GM18517 (cell line): ENCODE data around the gene SKIL.
A peak's percentile ranks its signal among the peaks of the same experiment; 100 is the strongest.

Source experiments
- ATAC-seq: cut with Tn5 transposase; IDR thresholded peaks from one replicate; pipeline ENCODE4 v1.9.1; 2021; ENCODE audit warnings: mild to moderate bottlenecking, moderate library complexity; ENCODE audit not compliant: unreplicated experiment

Gene SKIL

DNA sequence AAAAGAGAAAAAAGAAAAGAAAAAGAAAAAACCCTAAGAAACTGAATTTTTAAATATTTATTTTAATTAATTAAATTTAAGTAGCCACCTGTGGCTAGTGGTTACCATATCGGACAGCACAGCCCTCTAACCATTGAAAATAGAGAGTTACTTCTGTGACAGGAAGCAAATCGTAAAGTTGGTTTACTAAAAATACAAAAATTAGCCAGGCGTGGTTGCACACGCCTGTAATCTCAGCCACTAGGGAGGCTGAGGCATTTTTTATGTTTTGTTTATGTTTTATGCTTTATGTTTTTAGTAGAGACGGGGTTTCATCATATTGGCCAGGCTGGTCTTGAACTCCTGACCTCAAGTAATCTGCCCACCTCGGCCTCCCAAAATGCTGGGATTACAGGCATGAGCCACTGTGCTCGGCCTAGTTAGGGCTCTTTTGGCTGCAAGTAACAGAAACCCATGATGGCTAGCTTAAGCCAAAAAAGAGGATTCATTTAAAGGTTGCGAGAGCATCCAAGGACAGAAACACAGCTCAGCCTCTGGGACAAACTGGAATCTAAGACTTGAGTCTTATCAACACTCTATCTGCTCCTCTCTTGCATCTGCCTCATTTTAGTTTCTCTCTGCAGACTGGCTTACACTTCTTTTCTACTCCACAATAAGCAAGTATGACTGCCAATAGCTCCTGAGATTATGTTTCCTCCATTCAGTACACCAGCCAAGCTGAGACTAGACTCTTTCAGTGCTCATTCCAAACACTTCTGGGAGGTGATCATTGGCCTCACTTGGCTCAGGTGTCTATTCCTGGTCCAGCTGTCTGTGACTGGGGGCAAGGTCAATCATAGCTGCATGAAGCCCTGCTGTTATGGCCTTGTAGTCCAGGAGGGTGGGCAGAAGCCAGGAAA is 6.8 kb upstream of the SKIL start:
- ATAC-seq = peak; percentile 53

DNA sequence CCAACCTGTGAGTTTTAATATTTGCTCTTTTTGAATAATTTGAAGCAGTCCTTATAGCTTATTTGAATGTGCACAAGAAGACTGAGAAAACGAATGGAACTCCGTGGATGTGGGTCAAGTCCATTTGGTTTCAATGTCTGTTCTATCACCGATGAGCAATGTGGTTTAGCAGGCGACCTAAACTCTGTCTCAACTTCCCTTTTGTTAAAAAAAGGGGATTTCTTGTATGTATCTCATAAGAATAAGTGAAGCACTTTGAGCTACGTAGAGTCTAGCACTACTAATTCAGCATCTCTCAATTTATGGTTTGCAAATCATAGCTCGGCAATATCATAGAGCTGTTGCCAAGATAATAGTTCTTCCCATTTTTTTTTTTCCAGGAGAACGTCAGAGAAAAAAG is 4.6 kb upstream of the SKIL start:
- ATAC-seq = peak; percentile 22

DNA sequence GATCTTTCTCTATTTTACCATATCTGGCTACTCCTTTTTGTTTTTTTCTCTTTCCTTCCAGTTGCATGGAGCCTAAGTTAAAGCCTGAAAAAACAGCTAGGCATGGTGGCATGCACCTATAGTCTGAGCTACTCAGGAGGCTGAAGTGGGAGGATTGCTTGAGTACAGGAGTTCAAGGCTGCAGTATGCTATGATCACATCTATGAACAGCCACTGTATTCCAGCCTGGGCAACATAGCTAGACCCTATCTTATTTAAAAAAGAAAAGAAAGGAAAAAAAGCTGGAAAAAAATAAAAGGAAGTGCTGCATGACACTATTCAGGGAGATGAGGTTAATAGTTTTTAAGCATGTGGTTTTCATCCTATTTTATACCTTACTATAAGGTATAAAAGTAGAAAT is 4.0 kb upstream of the SKIL start:
- no peak for ATAC-seq

DNA sequence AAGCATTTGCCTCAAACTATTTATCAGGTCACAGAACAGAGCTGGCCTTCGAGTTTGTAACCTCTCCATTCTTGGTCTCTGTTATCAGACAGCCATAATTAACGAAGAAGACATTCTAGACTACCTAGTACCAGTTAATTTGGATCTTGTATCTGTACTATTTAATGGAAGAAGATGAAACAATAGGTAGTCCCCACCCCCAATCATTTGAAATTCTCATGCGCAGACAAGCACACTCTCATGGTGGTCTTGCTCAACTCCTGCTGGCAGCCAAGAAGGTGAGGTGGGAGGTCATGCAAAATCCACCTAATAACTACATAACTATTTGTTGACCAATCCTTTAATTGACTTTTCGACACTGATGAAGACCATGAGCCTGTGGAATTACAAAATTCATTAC is 2.8 kb upstream of the SKIL start:
- no peak for ATAC-seq

DNA sequence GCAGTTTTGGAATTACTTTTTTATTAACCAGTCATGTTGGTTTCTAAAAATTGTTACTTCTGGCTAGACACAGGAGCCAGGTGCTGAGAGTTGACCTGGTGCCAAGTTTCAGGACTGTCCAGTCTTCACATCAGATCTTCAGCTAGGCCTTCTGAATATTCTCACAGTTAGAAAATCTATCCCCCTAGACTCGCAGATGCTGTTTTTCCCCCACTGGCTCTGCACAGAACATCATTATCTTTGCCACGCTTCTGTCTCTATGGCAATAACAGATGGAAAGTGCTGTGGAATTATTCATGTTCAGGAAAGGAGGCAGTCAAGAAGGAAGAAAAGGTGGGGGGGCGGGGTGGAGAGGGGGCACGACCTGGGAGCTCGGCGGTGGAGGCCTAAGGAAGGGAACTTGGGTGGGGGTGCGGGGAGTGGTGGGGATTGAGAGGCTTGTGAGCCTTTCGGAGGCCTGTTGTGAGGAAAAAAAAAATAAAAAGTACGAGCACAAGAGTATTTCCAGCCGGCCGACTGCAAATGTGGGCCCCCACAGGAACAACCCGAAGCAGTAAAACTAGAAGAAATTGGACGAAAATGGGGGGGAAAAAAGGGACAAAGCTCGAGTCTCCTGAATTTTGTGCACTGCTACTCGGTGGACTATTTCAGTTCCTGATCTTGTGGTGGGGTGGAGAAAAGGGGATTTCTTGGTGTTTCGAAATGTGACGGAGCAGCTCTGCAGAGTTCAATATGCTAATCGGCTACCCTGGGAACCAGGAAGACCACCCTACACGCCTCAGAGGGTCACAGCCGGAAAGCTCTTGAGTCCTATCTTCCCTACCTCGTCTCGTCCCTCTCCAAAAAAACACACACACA is 1.5 kb upstream of the SKIL start:
- peak; percentile 27 for ATAC-seq

DNA sequence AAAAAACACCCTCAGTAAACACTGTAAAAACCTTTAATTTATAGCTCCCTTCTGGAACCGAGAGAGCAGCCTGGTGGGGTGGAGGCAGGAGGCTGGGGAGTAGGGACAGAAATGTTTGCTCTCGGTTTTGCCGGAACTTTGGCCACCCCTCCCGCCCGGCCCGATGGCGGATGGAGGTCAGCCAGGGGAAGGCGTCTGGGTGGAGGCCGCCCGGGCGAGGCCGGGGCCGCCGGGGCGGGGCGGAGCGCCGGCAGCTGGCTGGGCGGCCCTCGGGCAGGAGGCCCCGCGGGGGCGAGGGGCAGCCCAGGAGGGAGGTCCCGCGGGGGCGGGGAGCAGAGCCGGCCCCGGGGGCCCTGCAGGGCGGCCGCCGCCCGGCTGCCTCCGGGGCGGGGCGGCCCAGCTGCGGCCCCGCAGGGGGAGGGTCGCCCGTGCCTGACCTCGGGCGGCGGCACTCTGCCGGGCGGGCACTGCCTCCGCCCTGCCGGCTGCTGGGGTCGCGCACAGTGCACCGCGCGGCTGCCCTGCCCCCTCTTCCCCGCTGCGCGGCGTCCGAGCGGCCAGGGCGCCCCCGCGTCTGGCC is 829 bp upstream of the SKIL start:
- ATAC-seq = peak; percentile 49

DNA sequence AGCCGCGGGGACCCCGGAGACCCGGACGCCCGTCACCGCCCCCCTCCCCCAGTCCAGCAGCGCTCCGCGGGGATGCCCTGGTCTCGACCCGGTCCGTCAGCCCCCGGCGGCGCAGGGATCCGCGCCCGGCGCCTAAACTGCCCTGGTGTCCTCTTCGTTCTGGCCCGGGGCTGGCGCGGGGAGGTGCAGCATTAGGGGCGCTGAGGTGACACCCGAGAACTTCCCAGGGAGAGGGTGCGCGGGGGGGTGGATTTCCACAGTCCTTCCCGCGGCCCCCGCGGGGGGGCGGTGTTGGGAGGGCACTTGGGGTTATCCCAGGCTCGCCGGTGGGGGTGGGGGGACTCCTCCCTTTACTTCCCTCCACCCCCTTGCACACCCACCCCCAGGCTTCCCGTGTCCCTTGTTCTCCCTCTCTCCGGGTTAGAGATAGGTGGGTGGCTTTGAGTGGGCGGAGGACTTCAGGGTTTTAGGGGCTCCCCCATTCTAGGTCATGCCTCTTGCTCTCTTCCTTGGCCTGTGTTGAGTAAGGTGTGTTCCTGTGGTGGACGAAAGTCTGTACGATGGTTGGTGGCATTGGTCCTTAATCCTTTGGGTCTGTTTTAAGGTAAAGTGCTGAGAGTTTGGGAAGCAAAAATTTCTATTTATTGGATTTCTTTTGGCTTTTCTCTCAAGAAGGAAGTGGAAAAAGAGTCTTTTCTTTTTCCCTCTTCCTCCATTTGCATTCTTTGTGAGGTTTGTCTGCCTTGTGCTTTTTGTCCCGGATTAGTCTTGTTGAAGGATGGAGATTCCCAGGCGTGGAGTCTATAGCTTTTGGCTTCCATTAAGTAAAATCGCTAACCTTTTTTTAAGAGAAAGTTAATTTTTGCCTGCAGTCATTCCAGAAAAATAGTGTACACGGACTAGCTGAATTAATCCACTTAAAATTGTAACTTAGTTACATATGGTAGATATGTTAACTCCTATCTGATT is 811 bp downstream of the SKIL start:
- ATAC-seq = peak; percentile 20

DNA sequence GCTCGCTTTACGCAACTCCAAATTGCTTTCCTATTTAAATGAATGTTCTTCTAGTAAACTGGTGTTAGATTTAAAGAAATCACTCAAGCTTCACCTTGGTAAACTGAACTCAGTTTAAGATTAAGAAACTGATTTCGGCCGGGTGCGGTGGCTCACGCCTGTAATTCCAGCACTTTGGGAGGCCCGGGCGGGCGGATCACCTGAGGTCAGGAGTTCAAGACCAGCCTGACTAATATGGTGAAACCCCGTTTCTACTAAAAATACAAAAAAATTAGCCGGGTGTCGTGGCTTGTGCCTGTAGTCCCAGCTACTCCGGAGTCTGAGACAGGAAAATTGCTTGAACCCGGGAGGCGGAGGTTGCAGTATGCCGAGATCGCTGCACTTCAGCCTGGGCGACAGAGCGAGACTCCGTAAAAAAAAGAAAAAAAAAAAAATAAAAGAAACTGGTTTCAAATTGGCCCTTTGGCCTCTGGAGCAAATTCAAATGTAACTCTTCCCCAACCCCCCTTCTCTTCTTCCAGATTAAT is 1.7 kb downstream of the SKIL start:
- no peak for ATAC-seq

DNA sequence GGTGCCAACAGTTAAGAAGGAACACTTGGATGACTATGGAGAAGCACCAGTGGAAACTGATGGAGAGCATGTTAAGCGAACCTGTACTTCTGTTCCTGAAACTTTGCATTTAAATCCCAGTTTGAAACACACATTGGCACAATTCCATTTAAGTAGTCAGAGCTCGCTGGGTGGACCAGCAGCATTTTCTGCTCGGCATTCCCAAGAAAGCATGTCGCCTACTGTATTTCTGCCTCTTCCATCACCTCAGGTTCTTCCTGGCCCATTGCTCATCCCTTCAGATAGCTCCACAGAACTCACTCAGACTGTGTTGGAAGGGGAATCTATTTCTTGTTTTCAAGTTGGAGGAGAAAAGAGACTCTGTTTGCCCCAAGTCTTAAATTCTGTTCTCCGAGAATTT is 3.0 kb downstream of the SKIL start:
- ATAC-seq = no peak

DNA sequence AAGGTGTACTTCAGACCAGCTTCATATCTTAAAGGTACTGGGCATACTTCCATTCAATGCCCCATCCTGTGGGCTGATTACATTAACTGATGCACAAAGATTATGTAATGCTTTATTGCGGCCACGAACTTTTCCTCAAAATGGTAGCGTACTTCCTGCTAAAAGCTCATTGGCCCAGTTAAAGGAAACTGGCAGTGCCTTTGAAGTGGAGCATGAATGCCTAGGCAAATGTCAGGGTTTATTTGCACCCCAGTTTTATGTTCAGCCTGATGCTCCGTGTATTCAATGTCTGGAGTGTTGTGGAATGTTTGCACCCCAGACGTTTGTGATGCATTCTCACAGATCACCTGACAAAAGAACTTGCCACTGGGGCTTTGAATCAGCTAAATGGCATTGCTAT is 3.4 kb downstream of the SKIL start:
- no peak for ATAC-seq

DNA sequence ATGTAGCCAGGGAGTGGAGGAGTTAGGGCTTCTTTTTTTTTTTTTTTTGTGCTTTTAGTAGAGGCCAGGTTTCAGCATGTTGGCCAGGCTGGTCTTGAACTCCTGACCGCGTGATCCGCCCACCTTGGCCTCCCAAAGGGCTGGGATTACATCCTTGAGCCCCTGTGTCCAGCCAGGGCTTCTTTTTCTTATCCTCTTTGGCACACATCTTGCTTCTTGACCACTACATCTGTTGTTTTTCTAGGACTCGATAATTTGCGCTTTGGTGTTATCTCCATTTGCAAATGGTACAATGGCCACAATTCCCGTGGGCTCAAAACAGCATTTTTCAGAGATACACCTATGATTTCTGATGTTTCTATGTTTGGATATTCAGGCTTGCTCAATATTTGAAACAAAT is 4.2 kb downstream of the SKIL start:
- no peak for ATAC-seq

DNA sequence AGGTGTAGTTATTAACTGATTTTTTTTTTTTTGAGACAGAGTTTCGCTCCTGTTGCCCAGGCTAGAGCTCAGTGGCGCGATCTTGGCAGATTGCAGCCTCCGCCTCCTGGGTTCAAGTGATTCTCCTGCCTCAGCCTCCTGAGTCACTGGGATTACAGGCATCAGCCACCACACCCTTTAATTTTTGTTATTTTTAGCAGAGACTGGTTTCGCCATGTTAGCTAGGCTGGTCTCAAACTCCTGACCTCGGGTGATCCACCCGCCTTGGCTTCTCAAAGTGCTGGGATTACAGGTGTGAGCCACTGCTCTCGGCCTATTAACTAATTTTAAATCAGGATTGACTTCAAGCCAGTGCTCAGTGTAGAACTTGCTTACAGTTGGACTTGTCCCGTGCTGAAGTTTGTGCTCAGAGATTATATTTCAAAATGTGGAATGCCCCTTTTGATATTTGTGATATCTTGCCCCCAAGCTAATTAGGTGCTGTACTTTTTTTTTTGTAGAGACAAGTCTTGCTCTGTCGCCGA is 6.0 kb downstream of the SKIL start:
- no peak for ATAC-seq

DNA sequence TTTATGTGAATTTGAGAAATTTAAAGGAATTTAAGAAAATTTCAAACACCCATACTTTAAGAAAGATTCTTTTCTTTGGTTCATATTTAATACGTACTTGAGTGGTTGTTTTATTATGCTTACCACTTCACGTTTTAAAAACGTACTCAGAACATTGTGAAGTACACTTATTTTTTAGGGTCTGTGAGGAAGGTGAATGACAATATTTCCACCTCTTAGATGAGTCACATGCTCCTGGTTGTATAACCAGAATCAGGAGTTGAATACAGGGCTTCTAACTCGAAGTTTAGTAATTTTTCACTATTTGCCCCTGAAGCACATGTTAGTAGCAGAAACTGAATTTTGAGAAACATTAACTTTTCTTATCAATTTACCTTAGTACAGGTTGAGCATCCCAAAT is 7.5 kb downstream of the SKIL start:
- ATAC-seq = no peak

DNA sequence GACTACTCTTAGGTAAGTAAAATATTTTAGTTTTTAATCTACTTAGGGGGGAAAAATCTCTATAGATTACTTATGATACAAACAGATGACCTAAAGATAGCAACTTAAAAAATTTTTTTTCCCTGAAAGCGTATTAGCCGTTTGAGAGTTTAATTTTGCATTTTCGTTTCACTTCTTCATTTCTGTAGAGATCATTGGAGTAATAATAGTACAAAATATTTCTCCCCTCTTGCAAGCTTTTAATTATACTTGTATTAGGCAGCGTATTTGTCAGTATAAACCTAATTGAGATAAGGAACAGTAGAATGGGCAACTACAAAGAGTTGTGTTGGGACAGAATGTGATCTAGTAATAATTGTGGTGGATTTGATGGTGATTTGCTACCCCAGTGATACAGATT is 10.3 kb downstream of the SKIL start:
- ATAC-seq = peak; percentile 48

DNA sequence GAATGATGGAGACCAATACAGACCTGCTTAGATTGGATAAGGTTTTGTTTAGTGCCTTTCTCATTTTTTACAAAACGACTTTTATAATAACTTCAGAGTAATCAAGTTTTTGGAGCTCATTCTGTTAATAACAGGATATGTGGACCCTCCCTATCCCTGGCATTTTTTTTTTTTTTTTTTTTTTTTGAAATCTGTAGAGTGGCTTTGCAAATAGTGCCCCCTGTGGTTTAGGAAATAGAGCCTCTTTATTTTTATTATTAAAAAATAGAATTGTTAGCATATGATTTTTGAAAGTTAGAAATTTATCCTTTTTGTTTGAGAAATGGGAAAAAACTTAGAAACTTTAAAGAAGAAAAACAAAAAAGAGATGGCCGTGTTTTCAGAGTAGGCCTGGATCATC is 11.4 kb downstream of the SKIL start:
- no peak for ATAC-seq

DNA sequence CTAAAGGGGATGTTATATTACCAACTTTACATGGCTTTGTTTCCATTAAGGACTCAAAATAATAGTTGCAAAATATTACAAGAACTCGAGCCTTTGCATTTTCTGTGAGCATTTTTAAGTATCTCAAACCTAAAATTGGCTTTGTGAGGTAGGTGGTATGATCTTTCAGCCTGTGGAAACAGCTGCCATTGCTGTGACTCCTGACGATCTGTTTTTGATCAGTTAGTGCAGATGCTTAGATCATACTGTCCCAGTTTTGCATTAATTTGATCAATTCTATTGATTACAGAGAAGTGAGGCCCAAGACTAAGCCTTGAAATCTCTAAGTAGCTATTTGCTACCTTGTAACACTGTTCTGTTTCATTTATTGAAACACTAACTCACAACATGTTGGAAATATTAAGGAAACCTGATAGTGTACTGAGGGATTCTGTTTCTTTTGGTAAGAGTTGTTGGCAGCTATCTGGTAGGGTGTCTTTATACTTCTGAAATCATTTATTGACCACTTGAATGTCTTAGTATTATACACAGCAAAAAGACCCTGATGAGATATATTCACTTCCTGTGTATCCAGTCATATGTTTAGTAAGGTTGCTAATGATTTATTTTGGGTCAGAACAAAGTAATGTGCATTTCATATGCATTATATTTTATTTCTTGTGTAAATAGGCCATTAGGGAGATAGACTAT is 14.8 kb downstream of the SKIL start:
- no peak for ATAC-seq

DNA sequence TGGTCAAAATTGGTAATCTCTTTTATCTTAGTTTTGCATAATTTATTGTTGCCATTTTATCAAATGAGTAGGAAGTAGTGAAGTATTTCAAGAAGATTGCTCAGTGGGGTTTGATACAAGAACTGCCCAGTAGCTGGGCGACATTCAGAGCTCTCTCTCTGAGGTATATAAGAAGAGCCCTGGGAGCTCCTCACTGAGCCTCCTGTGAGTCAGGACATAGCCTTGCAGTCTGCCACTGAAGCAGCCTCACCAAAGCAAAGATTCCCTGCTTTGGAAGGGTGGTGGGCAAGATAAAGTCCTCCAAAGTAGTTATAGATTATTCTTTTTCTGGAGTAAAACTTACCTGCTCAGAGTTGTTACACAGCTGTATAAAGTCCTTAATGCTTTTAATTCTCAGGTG is 26.1 kb downstream of the SKIL start:
- no peak for ATAC-seq

DNA sequence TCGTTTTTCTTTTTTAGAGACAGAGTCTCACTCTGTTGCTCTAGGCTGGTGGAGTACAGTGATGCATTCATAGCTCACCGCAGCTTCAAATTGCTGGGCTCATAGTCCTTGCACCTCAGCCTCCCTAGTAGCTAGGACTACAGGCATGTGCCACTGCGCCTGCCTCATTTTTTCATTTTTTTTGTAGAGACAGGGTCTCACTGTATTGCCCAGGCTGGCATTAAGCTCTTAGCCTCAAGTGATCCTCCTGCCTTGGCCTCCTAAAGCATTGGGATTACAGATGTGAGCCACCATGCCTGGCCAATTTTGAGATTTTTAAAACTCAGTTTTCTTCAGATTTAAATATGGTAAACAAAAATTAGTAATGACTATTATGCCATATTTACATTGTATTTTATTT is 29.0 kb downstream of the SKIL start:
- ATAC-seq = no peak

DNA sequence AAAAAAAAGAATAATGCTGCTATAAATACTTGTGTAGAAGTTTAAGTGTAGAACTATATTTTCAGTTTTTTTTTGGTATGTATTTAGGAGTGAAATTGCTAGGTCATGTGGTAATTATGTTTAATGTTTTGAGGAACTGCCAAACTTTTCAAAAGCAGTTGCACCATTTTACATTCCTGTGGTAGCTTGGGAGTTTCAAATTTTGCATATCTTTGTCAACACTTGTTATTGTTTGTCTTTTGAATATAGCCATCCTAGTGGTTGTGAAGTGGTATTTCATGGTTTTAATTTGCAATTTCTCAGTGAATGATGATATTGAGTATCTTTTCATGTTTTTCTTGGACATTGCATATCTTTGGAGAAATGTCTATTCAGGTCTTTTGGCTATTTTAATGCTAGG is 30.4 kb downstream of the SKIL start:
- no peak for ATAC-seq

DNA sequence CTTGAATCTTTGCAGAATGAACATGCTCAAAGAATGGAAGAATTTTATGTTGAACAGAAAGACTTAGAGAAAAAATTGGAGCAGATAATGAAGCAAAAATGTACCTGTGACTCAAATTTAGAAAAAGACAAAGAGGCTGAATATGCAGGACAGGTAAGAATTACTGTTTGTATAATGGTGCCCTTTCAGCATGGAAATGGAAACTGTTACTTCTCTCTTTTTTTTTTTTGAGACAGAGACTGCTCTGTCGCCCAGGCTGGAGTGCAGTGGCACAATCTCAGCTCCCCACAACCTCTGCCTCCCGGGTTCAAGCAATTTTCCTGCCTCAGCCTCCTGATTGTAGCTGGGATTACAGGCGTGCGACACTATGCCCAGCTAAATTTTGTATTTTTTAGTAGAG is 33.6 kb downstream of the SKIL start:
- ATAC-seq = no peak
